Fibroblast of skin of right biceps (primary cell): ENCODE results near the gene TULP4.

Source experiments
- DNase-seq: peaks from one replicate; pipeline ENCODE4 v3.0.0-alpha.2; 2013

TULP4 gene

GRCh38 chr6:158398252-158399024 lies 86.2 kb downstream of the TULP4 start:
- no peak for DNase-seq

- no peak for DNase-seq
Observed at GRCh38 chr6:158399040-158399700, 86.9 kb downstream of the TULP4 start.

- no peak for DNase-seq
Observed at GRCh38 chr6:158402184-158402583, 89.9 kb downstream of the TULP4 start.

GRCh38 chr6:158405321-158405831 lies 93.1 kb downstream of the TULP4 start:
- peak; percentile 85 for DNase-seq

- no peak for DNase-seq
Observed at GRCh38 chr6:158405933-158406332, 93.7 kb downstream of the TULP4 start.

- DNase-seq, result no peak
Observed at GRCh38 chr6:158406736-158407135, 94.5 kb downstream of the TULP4 start.

GRCh38 chr6:158408013-158408412 lies 95.7 kb downstream of the TULP4 start:
- DNase-seq, result no peak

- DNase-seq, result peak; percentile 86
Observed at GRCh38 chr6:158408552-158409130, 96.4 kb downstream of the TULP4 start.

GRCh38 chr6:158409451-158409850 lies 97.2 kb downstream of the TULP4 start:
- DNase-seq, result peak; percentile 59

- DNase-seq, result no peak
Observed at GRCh38 chr6:158410784-158411183, 98.5 kb downstream of the TULP4 start.

- DNase-seq, result no peak
Observed at GRCh38 chr6:158411998-158412397, 99.7 kb downstream of the TULP4 start.

GRCh38 chr6:158413028-158413427 lies 100.8 kb downstream of the TULP4 start:
- DNase-seq, result no peak

GRCh38 chr6:158413814-158414565 lies 101.7 kb downstream of the TULP4 start:
- DNase-seq, result no peak

GRCh38 chr6:158414851-158415262 lies 102.6 kb downstream of the TULP4 start:
- DNase-seq, result peak; percentile 80

GRCh38 chr6:158415666-158416065 lies 103.4 kb downstream of the TULP4 start:
- DNase-seq, result no peak

GRCh38 chr6:158416883-158417759 lies 104.9 kb downstream of the TULP4 start:
- DNase-seq, result peak; percentile 5

GRCh38 chr6:158417760-158418098 lies 105.5 kb downstream of the TULP4 start:
- peak; percentile 62 for DNase-seq

GRCh38 chr6:158418501-158418900 lies 106.2 kb downstream of the TULP4 start:
- DNase-seq, result no peak

GRCh38 chr6:158419339-158419909 lies 107.2 kb downstream of the TULP4 start:
- no peak for DNase-seq

GRCh38 chr6:158421381-158421780 lies 109.1 kb downstream of the TULP4 start:
- DNase-seq, result no peak

GRCh38 chr6:158422629-158423238 lies 110.5 kb downstream of the TULP4 start:
- no peak for DNase-seq
